ENCODE data around the gene CADM3. TPM values are rescaled to one million over a fixed set of nuclear protein-coding genes. Genes with fewer than 3 reads are reported as not detected.

The CADM3 gene
- total and polyA plus RNA-seq, 10 donors: 0.92 to 6.8 (median 4.3) TPM

- intact Hi-C loops (cut with DNase I; ENCODE audit: low total_unique reads): no loop called here
- 49 to 75% (median 53%) methylated on average over 6 of the region's 6 CpGs for WGBS, 5 donors
- H3K27me3 ChIP-seq (replicated peaks in 1 of 7): peaks cover 0 to 55% (median 5%) of the 10 kb centered on the region in 7 donors
- no peak for DNase-seq
- no peaks in the 10 kb centered on the region for H3K9me3 ChIP-seq
- H3K4me3 ChIP-seq: peak overlapping the region in 2 of 8 donors; percentile 59 to 69
- TF ChIP-seq CTCF (IDR thresholded peaks at IDR 0.05 in 8 of 11, conservative IDR thresholded peaks at IDR 0.05 in 3 of 11): no peak
- TF ChIP-seq POLR2AphosphoS5 (IDR thresholded peaks at IDR 0.05): no peak
- TF ChIP-seq POLR2A (IDR thresholded peaks at IDR 0.05): no peak
- peaks cover 0 to 60% (median 16%) of the 10 kb centered on the region in 6 donors for H3K4me1 ChIP-seq
- H3K27ac ChIP-seq: peak overlapping the region in 6 of 8 donors; percentile 36 to 78 (median 70)
- H3K36me3 ChIP-seq: no peaks in the 10 kb centered on the region
Observed at GRCh38 chr1:159203610-159204009, 32.2 kb downstream of the CADM3 start.

GRCh38 chr1:159204161-159205141 lies 33.0 kb downstream of the CADM3 start, which contains the start of gene ACKR1:
ACKR1 (plus strand) TSS chr1:159204875; CDS start chr1:159204960, 85 bp downstream.
- TF ChIP-seq POLR2A (IDR thresholded peaks at IDR 0.05) (peak in 1 of 3 donors; percentile 22), POLR2AphosphoS5 (IDR thresholded peaks at IDR 0.05) (peak; percentile 63 to 88 (median 79)), CTCF (IDR thresholded peaks at IDR 0.05 in 8 of 11, conservative IDR thresholded peaks at IDR 0.05 in 3 of 11) (no peak)
- DNase-seq: peak; percentile 80
- 36 to 56% (median 39%) methylated on average over 13 of the region's 13 CpGs for WGBS, 5 donors
- peak within 1 kb of the TSS; percentile 16 to 69 (median 42) for H3K4me3 ChIP-seq
- no peaks in the 10 kb centered on the region for H3K36me3 ChIP-seq
- H3K9me3 ChIP-seq: no peaks in the 10 kb centered on the region
- peaks cover 0 to 54% (median 16%) of the 10 kb centered on the region in 6 donors for H3K4me1 ChIP-seq
- peaks cover 0 to 64% (median 6%) of the 10 kb centered on the region in 7 donors for H3K27me3 ChIP-seq (replicated peaks in 1 of 7)
- intact Hi-C loops (cut with DNase I; ENCODE audit: low total_unique reads): no loop called here
- H3K27ac ChIP-seq: peak within 1 kb of the TSS in 7 of 8 donors; percentile 51 to 78 (median 67)

- Histone ChIP-seq H3K36me3 (no peaks in the 10 kb centered on the region), H3K4me3 (peak overlapping the region; percentile 16 to 69 (median 42)), H3K9me3 (no peaks in the 10 kb centered on the region), H3K4me1 (peaks cover 0 to 48% (median 16%) of the 10 kb centered on the region in 6 donors), H3K27me3 (replicated peaks in 1 of 7) (peaks cover 0 to 70% (median 6%) of the 10 kb centered on the region in 7 donors), H3K27ac (peak overlapping the region in 7 of 8 donors; percentile 35 to 78 (median 63))
- DNase-seq: no peak
- 65 to 77% (median 72%) methylated on average over 6 of the region's 6 CpGs for WGBS, 5 donors
- TF ChIP-seq POLR2AphosphoS5 (IDR thresholded peaks at IDR 0.05): no peak
- TF ChIP-seq POLR2A (IDR thresholded peaks at IDR 0.05): no peak
- no peak for TF ChIP-seq CTCF (IDR thresholded peaks at IDR 0.05 in 8 of 11, conservative IDR thresholded peaks at IDR 0.05 in 3 of 11)
- intact Hi-C loops (cut with DNase I; ENCODE audit: low total_unique reads): no loop called here
Observed at GRCh38 chr1:159205225-159205624, 33.8 kb downstream of the CADM3 start.

GRCh38 chr1:159206110-159206509 lies 34.7 kb downstream of the CADM3 start:
- Histone ChIP-seq H3K4me3 (peak overlapping the region; percentile 16 to 69 (median 42)), H3K9me3 (no peaks in the 10 kb centered on the region), H3K27ac (peak overlapping the region in 6 of 8 donors; percentile 35 to 78 (median 68)), H3K4me1 (peaks cover 0 to 50% (median 15%) of the 10 kb centered on the region in 6 donors), H3K27me3 (replicated peaks in 1 of 7) (peaks cover 0 to 70% (median 6%) of the 10 kb centered on the region in 7 donors), H3K36me3 (no peaks in the 10 kb centered on the region)
- WGBS, 5 donors: 50 to 82% (median 72%) methylated on average over 4 of the region's 4 CpGs
- TF ChIP-seq POLR2A (IDR thresholded peaks at IDR 0.05) (no peak), POLR2AphosphoS5 (IDR thresholded peaks at IDR 0.05) (no peak), CTCF (IDR thresholded peaks at IDR 0.05 in 8 of 11, conservative IDR thresholded peaks at IDR 0.05 in 3 of 11) (no peak)
- intact Hi-C loops (cut with DNase I; ENCODE audit: low total_unique reads): no loop called here
- DNase-seq: no peak
